ENCODE data around the gene A1BG.

GRCh38 chr19:58336820-58337219 is 16.5 kb downstream of the A1BG start:
- TF ChIP-seq, protein P1, sequence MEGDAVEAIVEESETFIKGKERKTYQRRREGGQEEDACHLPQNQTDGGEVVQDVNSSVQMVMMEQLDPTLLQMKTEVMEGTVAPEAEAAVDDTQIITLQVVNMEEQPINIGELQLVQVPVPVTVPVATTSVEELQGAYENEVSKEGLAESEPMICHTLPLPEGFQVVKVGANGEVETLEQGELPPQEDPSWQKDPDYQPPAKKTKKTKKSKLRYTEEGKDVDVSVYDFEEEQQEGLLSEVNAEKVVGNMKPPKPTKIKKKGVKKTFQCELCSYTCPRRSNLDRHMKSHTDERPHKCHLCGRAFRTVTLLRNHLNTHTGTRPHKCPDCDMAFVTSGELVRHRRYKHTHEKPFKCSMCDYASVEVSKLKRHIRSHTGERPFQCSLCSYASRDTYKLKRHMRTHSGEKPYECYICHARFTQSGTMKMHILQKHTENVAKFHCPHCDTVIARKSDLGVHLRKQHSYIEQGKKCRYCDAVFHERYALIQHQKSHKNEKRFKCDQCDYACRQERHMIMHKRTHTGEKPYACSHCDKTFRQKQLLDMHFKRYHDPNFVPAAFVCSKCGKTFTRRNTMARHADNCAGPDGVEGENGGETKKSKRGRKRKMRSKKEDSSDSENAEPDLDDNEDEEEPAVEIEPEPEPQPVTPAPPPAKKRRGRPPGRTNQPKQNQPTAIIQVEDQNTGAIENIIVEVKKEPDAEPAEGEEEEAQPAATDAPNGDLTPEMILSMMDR (IDR thresholded peaks at IDR 0.05), result no peak
- TF ChIP-seq POLR2AphosphoS5 (IDR thresholded peaks at IDR 0.05; ENCODE audit: insufficient read depth in 1 of 2, low read depth in 1 of 2), result no peak
